Naive B cell (primary cell): ENCODE data around the gene FSTL1. TPM values are rescaled to one million over a fixed set of nuclear protein-coding genes. Genes with fewer than 3 reads are reported as not detected.
A peak's percentile ranks its signal among the peaks of the same experiment; 100 is the strongest.

Experiments used
- ATAC-seq, 2 donors: fragments of 150-1000 bp; cut with Tn5 transposase; 2 replicates each; pipeline ENCODE4 v1.10.0; 2021; ENCODE audit warnings: low read depth in 2 of 2, mild to moderate bottlenecking in 2 of 2, moderate library complexity in 2 of 2
- DNase-seq: peaks from one replicate; pipeline ENCODE4 v3.0.0; 2022
- H3K27ac Mint-ChIP-seq, 6 donors: one replicate each; pipeline ENCODE4 v1.8.0; 2020 to 2022; ENCODE audit warnings: mild to moderate bottlenecking in 6 of 6, mixed read lengths in 6 of 6, moderate library complexity in 5 of 6, inconsistent platforms in 2 of 6
- H3K27me3 Mint-ChIP-seq, 3 donors: one replicate each; pipeline ENCODE4 v1.8.0; 2021 to 2022; ENCODE audit warnings: mixed read lengths in 3 of 3, mild to moderate bottlenecking in 1 of 3
- H3K36me3 Mint-ChIP-seq, 2 donors: one replicate each; pipeline ENCODE4 v1.8.0; 2020 to 2022; ENCODE audit warnings: mixed read lengths in 2 of 2, inconsistent platforms in 1 of 2, mild to moderate bottlenecking in 1 of 2
- H3K4me1 Mint-ChIP-seq, 3 donors: one replicate each; pipeline ENCODE4 v1.8.0; 2020 to 2022; ENCODE audit warnings: mixed read lengths in 3 of 3, inconsistent platforms in 1 of 3, mild to moderate bottlenecking in 1 of 3, moderate library complexity in 1 of 3
- H3K4me3 Mint-ChIP-seq, 8 donors: one replicate each; pipeline ENCODE4 v1.8.0; 2020 to 2022; ENCODE audit warnings: mild to moderate bottlenecking in 8 of 8, mixed read lengths in 8 of 8, moderate library complexity in 8 of 8, inconsistent platforms in 2 of 8
- H3K9me3 Mint-ChIP-seq, 7 donors: one replicate each; pipeline ENCODE4 v1.8.0; 2020 to 2022; ENCODE audit warnings: mixed read lengths in 7 of 7, mild to moderate bottlenecking in 5 of 7, inconsistent platforms in 2 of 7, moderate library complexity in 1 of 7
- polyA plus RNA-seq, 6 donors: library from polyadenylated mRNA; unstranded; fragments of 300-500 nt; fragmentation: Illumina TruSeq; gene quantifications; one replicate each; pipeline ENCODE4 v1.2.3, GENCODE V29; 2021; ENCODE audit warnings: low read depth in 6 of 6

Gene FSTL1, protein sequence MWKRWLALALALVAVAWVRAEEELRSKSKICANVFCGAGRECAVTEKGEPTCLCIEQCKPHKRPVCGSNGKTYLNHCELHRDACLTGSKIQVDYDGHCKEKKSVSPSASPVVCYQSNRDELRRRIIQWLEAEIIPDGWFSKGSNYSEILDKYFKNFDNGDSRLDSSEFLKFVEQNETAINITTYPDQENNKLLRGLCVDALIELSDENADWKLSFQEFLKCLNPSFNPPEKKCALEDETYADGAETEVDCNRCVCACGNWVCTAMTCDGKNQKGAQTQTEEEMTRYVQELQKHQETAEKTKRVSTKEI
- 1 to 10 TPM in 1 of 6 donors, under 1 TPM in 2, not detected in 3; 0.29 to 1.3 (median 0.92) TPM for polyA plus RNA-seq

DNA sequence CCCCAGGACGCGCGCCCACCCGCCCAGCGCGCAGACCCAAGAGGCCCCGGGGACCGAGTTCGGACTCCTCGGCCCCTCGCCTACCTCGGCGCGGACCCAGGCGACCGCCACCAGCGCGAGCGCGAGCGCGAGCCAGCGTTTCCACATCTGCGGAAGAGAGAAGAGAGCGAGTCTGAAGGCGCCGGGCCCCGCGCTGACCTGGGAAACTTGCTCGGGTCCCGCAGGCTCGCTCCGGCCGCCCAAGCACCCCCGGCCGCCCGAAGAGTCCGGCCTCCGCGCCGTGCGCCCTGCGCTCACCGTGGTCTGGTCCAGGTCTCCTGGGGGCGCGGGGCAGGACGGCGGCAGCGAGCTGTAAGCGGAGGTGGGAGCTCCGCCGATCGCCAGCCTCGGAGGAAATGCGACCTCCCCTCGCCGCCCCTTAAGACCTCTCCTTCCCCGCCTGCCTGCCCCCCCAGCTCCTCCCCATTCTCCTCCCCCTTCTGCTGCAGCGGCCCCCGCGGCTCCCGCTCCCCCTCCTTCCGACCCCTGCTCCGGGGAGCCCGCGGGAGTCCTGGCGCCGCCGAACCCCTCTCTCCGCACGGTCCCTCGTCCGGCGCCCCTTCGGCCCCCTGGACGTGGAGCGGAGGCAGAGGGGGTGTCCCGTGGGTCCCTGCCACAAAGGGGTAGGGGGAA lies at the start of gene FSTL1:
FSTL1 (minus strand) TSS at position 393 of the 672 bp plus-strand sequence; CDS start at position 147, 246 bp downstream.
- peaks cover 9 to 14% (median 11%) of the 10 kb centered on the region in 3 donors for H3K4me1 Mint-ChIP-seq
- H3K4me3 Mint-ChIP-seq: peak within 1 kb of the TSS; percentile 73 to 92 (median 86)
- peaks cover 0 to 11% (median 4%) of the 10 kb centered on the region in 7 donors for H3K9me3 Mint-ChIP-seq
- DNase-seq (no peak), ATAC-seq (peak; percentile 35)
- H3K36me3 Mint-ChIP-seq: peaks cover 0 to 10% of the 10 kb centered on the region in 2 donors
- peak within 1 kb of the TSS in 3 of 6 donors; percentile 50 to 64 (median 62) for H3K27ac Mint-ChIP-seq
- peaks cover 40 to 56% (median 44%) of the 10 kb centered on the region in 3 donors for H3K27me3 Mint-ChIP-seq

- ATAC-seq (no peak), DNase-seq (no peak)
- H3K36me3 Mint-ChIP-seq: peaks cover 0 to 4% of the 10 kb centered on the region in 2 donors
- H3K9me3 Mint-ChIP-seq: peaks cover 5 to 28% (median 13%) of the 10 kb centered on the region in 7 donors
- no peaks in the 10 kb centered on the region for H3K4me1 Mint-ChIP-seq
- H3K27me3 Mint-ChIP-seq: peaks cover 0 to 13% (median 8%) of the 10 kb centered on the region in 3 donors
- H3K27ac Mint-ChIP-seq: no peak overlapping the region
- H3K4me3 Mint-ChIP-seq: no peak overlapping the region
Measured at GRCh38 chr3:120498556-120499346, 48.0 kb upstream of the FSTL1 start.

- Mint-ChIP-seq H3K9me3 (peaks cover 5 to 31% (median 13%) of the 10 kb centered on the region in 7 donors), H3K36me3 (peaks cover 0 to 4% of the 10 kb centered on the region in 2 donors), H3K27ac (no peak overlapping the region), H3K4me1 (no peaks in the 10 kb centered on the region), H3K27me3 (peaks cover 0 to 18% (median 8%) of the 10 kb centered on the region in 3 donors), H3K4me3 (no peak overlapping the region)
- ATAC-seq: no peak
- no peak for DNase-seq
Measured at GRCh38 chr3:120497818-120498217, 47.0 kb upstream of the FSTL1 start.

DNA sequence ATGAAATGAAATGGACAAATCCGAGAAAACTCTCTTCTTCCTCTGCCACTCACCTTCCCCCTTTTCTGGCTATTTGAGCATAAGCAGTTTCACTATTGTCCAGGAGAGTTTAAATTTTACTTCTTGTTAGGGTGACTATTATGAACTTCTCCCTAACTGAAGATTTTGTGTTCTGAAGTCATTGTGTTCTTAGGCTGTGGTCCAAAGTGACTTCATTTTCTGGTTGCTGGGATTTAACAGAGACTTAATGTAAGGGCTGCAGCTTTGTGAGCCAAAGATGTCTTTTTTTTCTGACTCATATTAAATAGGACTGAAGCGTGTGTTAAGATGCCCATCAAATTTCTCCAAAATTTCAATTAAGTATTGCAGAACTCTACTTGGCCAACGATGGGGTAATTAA lies 46.5 kb upstream of the FSTL1 start:
- H3K27me3 Mint-ChIP-seq: peaks cover 4 to 18% (median 8%) of the 10 kb centered on the region in 3 donors
- ATAC-seq (no peak), DNase-seq (no peak)
- H3K36me3 Mint-ChIP-seq: peaks cover 0 to 4% of the 10 kb centered on the region in 2 donors
- no peaks in the 10 kb centered on the region for H3K4me1 Mint-ChIP-seq
- H3K9me3 Mint-ChIP-seq: peaks cover 5 to 31% (median 13%) of the 10 kb centered on the region in 7 donors
- H3K4me3 Mint-ChIP-seq: no peak overlapping the region
- H3K27ac Mint-ChIP-seq: no peak overlapping the region

DNA sequence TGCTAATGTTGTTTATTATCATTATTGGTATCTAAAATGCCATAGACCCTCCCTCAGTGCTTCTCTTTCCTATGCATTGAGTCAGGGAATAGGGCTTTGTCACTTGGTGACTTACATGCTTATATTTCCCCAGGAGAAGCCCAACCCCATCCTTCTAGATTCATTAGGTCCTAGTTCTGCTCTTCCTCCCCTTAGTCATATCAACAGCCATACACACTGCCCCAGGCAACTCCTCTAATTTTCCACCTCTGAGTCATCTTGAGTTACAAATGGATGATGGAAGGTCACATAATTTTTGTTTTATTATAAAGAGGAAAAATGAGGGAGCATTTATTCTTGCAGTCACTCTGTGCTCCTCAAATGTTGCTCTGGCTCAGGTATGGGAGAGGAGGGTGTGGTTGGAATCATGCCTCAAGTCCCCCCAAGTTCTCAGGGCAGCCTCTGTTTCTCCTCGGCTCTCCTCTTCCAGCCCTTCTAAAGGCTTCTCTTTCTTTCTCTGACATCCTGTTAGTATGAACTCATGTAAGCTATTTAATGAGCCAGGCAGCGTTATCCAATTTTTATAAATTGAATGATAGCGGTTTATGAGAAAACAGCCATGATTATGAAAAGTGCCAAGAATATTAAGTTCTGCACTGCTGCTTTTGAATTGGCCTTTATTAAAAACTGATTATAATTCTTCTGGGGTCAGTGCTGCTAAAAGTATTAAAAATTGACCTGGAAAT lies 45.6 kb upstream of the FSTL1 start:
- H3K27ac Mint-ChIP-seq: no peak overlapping the region
- ATAC-seq: no peak
- H3K9me3 Mint-ChIP-seq: peaks cover 5 to 31% (median 13%) of the 10 kb centered on the region in 7 donors
- peaks cover 0 to 4% of the 10 kb centered on the region in 2 donors for H3K36me3 Mint-ChIP-seq
- no peak overlapping the region for H3K4me3 Mint-ChIP-seq
- H3K27me3 Mint-ChIP-seq: peaks cover 10 to 16% (median 10%) of the 10 kb centered on the region in 3 donors
- no peaks in the 10 kb centered on the region for H3K4me1 Mint-ChIP-seq
- no peak for DNase-seq

DNA sequence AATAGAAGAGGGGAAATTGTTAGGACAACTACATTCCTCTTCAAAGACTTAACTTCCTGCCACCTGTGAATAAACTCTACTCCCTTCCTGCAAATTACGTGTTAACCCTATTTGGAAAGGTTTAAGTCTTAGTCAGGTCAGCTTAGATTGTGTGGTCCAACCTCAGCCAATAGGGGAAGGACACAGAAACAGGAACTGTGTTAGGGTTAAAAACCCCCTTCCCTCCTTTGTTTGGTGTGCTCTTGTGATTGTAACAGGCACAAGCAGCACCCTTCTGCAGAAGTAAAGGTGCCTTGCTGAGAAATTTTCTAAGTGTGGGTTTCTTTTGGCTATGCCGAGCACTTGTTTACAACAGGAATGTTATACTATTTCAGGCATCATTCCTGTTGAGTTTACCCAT lies 45.0 kb upstream of the FSTL1 start:
- ATAC-seq (no peak), DNase-seq (no peak)
- no peak overlapping the region for H3K4me3 Mint-ChIP-seq
- peaks cover 10 to 23% (median 15%) of the 10 kb centered on the region in 3 donors for H3K27me3 Mint-ChIP-seq
- peaks cover 5 to 34% (median 13%) of the 10 kb centered on the region in 7 donors for H3K9me3 Mint-ChIP-seq
- H3K36me3 Mint-ChIP-seq: peaks cover 0 to 4% of the 10 kb centered on the region in 2 donors
- no peaks in the 10 kb centered on the region for H3K4me1 Mint-ChIP-seq
- H3K27ac Mint-ChIP-seq: no peak overlapping the region

GRCh38 chr3:120492103-120492502 lies 41.3 kb upstream of the FSTL1 start:
- Mint-ChIP-seq H3K4me1 (no peaks in the 10 kb centered on the region), H3K4me3 (no peak overlapping the region), H3K36me3 (peaks cover 0 to 4% of the 10 kb centered on the region in 2 donors), H3K9me3 (peaks cover 5 to 34% (median 13%) of the 10 kb centered on the region in 7 donors), H3K27me3 (peaks cover 27 to 44% (median 35%) of the 10 kb centered on the region in 3 donors), H3K27ac (no peak overlapping the region)
- no peak for DNase-seq
- ATAC-seq: no peak

GRCh38 chr3:120489421-120489820 lies 38.6 kb upstream of the FSTL1 start:
- no peak overlapping the region for H3K4me3 Mint-ChIP-seq
- no peak overlapping the region for H3K27ac Mint-ChIP-seq
- H3K36me3 Mint-ChIP-seq: no peaks in the 10 kb centered on the region
- peaks cover 38 to 64% (median 39%) of the 10 kb centered on the region in 3 donors for H3K27me3 Mint-ChIP-seq
- no peak for ATAC-seq
- H3K9me3 Mint-ChIP-seq: peaks cover 0 to 16% (median 3%) of the 10 kb centered on the region in 7 donors
- DNase-seq: no peak
- H3K4me1 Mint-ChIP-seq: no peaks in the 10 kb centered on the region

DNA sequence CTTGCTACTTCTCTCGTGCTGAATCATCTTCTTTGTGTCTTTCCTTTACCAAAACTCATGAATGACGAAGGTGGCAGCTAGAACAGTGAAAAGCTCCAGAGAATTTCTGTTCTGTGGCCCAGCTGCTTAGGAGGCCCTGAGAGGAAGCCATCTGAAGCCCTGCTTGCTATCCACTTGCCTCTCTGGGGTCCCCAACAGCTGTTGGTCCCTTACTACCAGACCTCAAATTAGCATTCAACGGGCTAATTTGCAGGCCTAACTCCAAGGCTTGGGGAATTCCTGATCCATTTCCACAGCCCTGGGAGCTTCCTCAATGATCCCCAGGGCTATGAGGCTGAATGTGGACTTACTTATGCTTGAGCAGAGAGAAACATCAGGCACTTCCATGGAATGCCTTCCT lies 37.5 kb upstream of the FSTL1 start:
- Mint-ChIP-seq H3K36me3 (no peaks in the 10 kb centered on the region), H3K27me3 (peaks cover 34 to 67% (median 39%) of the 10 kb centered on the region in 3 donors), H3K4me3 (no peak overlapping the region), H3K9me3 (peaks cover 0 to 6% (median 0%) of the 10 kb centered on the region in 7 donors), H3K4me1 (no peaks in the 10 kb centered on the region), H3K27ac (no peak overlapping the region)
- DNase-seq (no peak), ATAC-seq (no peak)

GRCh38 chr3:120487191-120487650 lies 36.4 kb upstream of the FSTL1 start:
- H3K4me3 Mint-ChIP-seq: no peak overlapping the region
- peaks cover 34 to 66% (median 34%) of the 10 kb centered on the region in 3 donors for H3K27me3 Mint-ChIP-seq
- H3K36me3 Mint-ChIP-seq: no peaks in the 10 kb centered on the region
- H3K9me3 Mint-ChIP-seq: peaks cover 0 to 6% (median 0%) of the 10 kb centered on the region in 7 donors
- ATAC-seq (no peak), DNase-seq (no peak)
- H3K4me1 Mint-ChIP-seq: no peaks in the 10 kb centered on the region
- no peak overlapping the region for H3K27ac Mint-ChIP-seq

GRCh38 chr3:120481081-120481480 lies 30.3 kb upstream of the FSTL1 start:
- Mint-ChIP-seq H3K36me3 (no peaks in the 10 kb centered on the region), H3K4me3 (no peak overlapping the region), H3K9me3 (no peaks in the 10 kb centered on the region), H3K27ac (no peak overlapping the region), H3K27me3 (peaks cover 5 to 32% (median 11%) of the 10 kb centered on the region in 3 donors), H3K4me1 (no peaks in the 10 kb centered on the region)
- DNase-seq (no peak), ATAC-seq (no peak)

GRCh38 chr3:120477781-120478180 lies 27.0 kb upstream of the FSTL1 start:
- Mint-ChIP-seq H3K4me1 (no peaks in the 10 kb centered on the region), H3K27me3 (peaks cover 12 to 42% (median 23%) of the 10 kb centered on the region in 3 donors), H3K36me3 (no peaks in the 10 kb centered on the region), H3K4me3 (no peak overlapping the region), H3K27ac (no peak overlapping the region), H3K9me3 (peaks cover 0 to 2% (median 0%) of the 10 kb centered on the region in 7 donors)
- ATAC-seq (no peak), DNase-seq (no peak)
